ENCODE measurements around the gene PKD2L1.

PKD2L1 gene

DNA sequence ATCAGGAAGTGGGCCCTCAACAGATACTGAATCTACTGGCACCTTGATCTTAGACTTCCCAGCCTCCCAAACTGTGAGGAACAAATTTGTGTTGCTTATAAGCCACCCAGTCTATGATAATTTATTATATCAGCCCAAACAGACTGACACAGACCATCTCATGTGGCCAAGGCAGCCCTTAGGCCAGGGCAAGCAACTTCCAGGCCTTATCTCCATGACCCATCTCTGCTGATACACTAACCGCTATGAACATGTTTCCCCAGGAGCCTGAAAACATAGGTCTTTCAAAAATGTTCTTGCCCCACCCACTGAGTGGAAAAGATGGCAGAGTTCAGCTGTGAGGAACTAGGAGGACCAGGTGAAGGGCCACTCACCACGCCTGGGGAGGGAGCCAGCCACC lies 40.4 kb downstream of the PKD2L1 start:
- no peaks in the 10 kb centered on the region for H4K20me1 ChIP-seq (ENCODE audit: low read depth, low read length)
- no peak overlapping the region for H3K27ac ChIP-seq (ENCODE audit: low read depth, low read length)
- H3F3A ChIP-seq (ENCODE audit: insufficient read depth), result no peaks in the 10 kb centered on the region
- H2AFZ ChIP-seq (ENCODE audit: low read depth, low read length, severe bottlenecking), result no peak overlapping the region
- H3K36me3 ChIP-seq (ENCODE audit: low read length), result no peaks in the 10 kb centered on the region
- peaks cover 17% of the 10 kb centered on the region for H3K79me2 ChIP-seq (ENCODE audit: insufficient read depth, low read length)
- H3K9me2 ChIP-seq (replicated peaks; ENCODE audit: insufficient read depth, low read length), result no peaks in the 10 kb centered on the region
- H3K9ac ChIP-seq (ENCODE audit: low read length), result no peak overlapping the region
- TF ChIP-seq CTCF (IDR thresholded peaks at IDR 0.05; ENCODE audit: insufficient read depth, low read length, poor library complexity, severe bottlenecking), result no peak
- TF ChIP-seq EZH2phosphoT487 (conservative IDR thresholded peaks at IDR 0.05; ENCODE audit: low read length), result no peak
- no peak overlapping the region for H3K4me3 ChIP-seq (ENCODE audit: insufficient read depth, low read length, poor library complexity, severe bottlenecking)
- H3K9me3 ChIP-seq (ENCODE audit: insufficient read depth, low read length), result no peaks in the 10 kb centered on the region
- no peaks in the 10 kb centered on the region for H3K27me3 ChIP-seq (ENCODE audit: low read length)
- no peak overlapping the region for H3K4me2 ChIP-seq (ENCODE audit: low read depth, low read length, poor library complexity, severe bottlenecking)

DNA sequence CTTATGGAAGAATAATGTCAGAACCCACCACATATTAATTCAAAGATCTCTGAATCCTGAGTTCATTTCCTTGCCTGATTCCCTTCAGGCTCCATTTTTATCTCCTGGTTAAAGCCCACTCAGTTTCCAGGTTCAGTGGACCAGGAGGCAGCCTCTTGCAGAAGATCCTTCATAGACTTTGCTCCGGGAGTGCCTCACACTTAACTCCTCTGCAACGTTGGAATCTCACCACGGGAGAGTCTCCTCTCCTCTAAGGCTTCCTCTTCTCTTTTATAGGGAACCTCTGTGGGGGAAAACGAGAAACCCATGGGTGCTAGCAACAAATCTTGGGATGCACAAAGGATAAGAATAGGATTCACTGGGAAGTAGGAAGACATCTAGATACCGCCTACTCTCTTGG lies 41.8 kb downstream of the PKD2L1 start:
- TF ChIP-seq EZH2phosphoT487 (conservative IDR thresholded peaks at IDR 0.05; ENCODE audit: low read length) (no peak), CTCF (IDR thresholded peaks at IDR 0.05; ENCODE audit: insufficient read depth, low read length, poor library complexity, severe bottlenecking) (no peak)
- Histone ChIP-seq H3K9me3 (ENCODE audit: insufficient read depth, low read length) (no peaks in the 10 kb centered on the region), H3K4me2 (ENCODE audit: low read depth, low read length, poor library complexity, severe bottlenecking) (no peak overlapping the region), H3K9me2 (replicated peaks; ENCODE audit: insufficient read depth, low read length) (no peaks in the 10 kb centered on the region), H3K79me2 (ENCODE audit: insufficient read depth, low read length) (peaks cover 31% of the 10 kb centered on the region), H3K27ac (ENCODE audit: low read depth, low read length) (no peak overlapping the region), H3K27me3 (ENCODE audit: low read length) (no peaks in the 10 kb centered on the region), H3K9ac (ENCODE audit: low read length) (no peak overlapping the region), H4K20me1 (ENCODE audit: low read depth, low read length) (no peaks in the 10 kb centered on the region), H3F3A (ENCODE audit: insufficient read depth) (no peaks in the 10 kb centered on the region), H3K36me3 (ENCODE audit: low read length) (no peaks in the 10 kb centered on the region), H2AFZ (ENCODE audit: low read depth, low read length, severe bottlenecking) (no peak overlapping the region), H3K4me3 (ENCODE audit: insufficient read depth, low read length, poor library complexity, severe bottlenecking) (no peak overlapping the region)

GRCh38 chr10:100287756-100288155 lies 42.3 kb downstream of the PKD2L1 start:
- Histone ChIP-seq H4K20me1 (ENCODE audit: low read depth, low read length) (no peaks in the 10 kb centered on the region), H3K79me2 (ENCODE audit: insufficient read depth, low read length) (peaks cover 35% of the 10 kb centered on the region), H3K9me3 (ENCODE audit: insufficient read depth, low read length) (no peaks in the 10 kb centered on the region), H3K4me3 (ENCODE audit: insufficient read depth, low read length, poor library complexity, severe bottlenecking) (no peak overlapping the region), H3K36me3 (ENCODE audit: low read length) (no peaks in the 10 kb centered on the region), H3K27me3 (ENCODE audit: low read length) (no peaks in the 10 kb centered on the region), H2AFZ (ENCODE audit: low read depth, low read length, severe bottlenecking) (no peak overlapping the region), H3F3A (ENCODE audit: insufficient read depth) (no peaks in the 10 kb centered on the region), H3K4me2 (ENCODE audit: low read depth, low read length, poor library complexity, severe bottlenecking) (no peak overlapping the region), H3K27ac (ENCODE audit: low read depth, low read length) (no peak overlapping the region), H3K9ac (ENCODE audit: low read length) (no peak overlapping the region), H3K9me2 (replicated peaks; ENCODE audit: insufficient read depth, low read length) (no peaks in the 10 kb centered on the region)
- TF ChIP-seq CTCF (IDR thresholded peaks at IDR 0.05; ENCODE audit: insufficient read depth, low read length, poor library complexity, severe bottlenecking) (no peak), EZH2phosphoT487 (conservative IDR thresholded peaks at IDR 0.05; ENCODE audit: low read length) (no peak)
